Liver (tissue), 3 donors: ENCODE measurements around the gene GEMIN5.

ENCODE experiments used
- EGR1 ChIP-seq, 2 donors: IDR thresholded peaks; 2 replicates each; pipeline ENCODE4 v1.6.1; 2016 to 2018; ENCODE audit warnings: antibody characterized with exemption in 2 of 2, low read depth in 2 of 2
- RAD21 ChIP-seq, 2 donors: IDR thresholded peaks; 2 replicates each; pipeline ENCODE4 v1.6.1; 2016; ENCODE audit warnings: antibody characterized with exemption in 2 of 2, mild to moderate bottlenecking in 2 of 2
- RXRA ChIP-seq, 2 donors: IDR thresholded peaks; 2 replicates each; pipeline ENCODE4 v1.6.1; 2017 to 2018; ENCODE audit warnings: antibody characterized with exemption in 2 of 2, mild to moderate bottlenecking in 1 of 2
- SP1 ChIP-seq: IDR thresholded peaks from 2 replicates; pipeline ENCODE4 v1.6.1; 2018; ENCODE audit warnings: antibody characterized with exemption, mild to moderate bottlenecking
- TAF1 ChIP-seq: conservative IDR thresholded peaks from 2 replicates; pipeline ENCODE4 v1.6.1; 2016; ENCODE audit warnings: antibody characterized with exemption, mild to moderate bottlenecking
- YY1 ChIP-seq: IDR thresholded peaks from 2 replicates; pipeline ENCODE4 v1.6.1; 2016; ENCODE audit warnings: antibody characterized with exemption, mild to moderate bottlenecking
- TF ChIP-seq, protein P1 (sequence below): fragments of 150-350 bp; IDR thresholded peaks from 2 replicates; pipeline ENCODE4 v1.5.1; 2017; ENCODE audit warnings: improper control_type of control experiment, low read depth, low read length; ENCODE audit not compliant: missing input control
- TF ChIP-seq, protein P2 (sequence below): IDR thresholded peaks from 2 replicates; pipeline ENCODE4 v1.6.1; 2016; ENCODE audit warnings: antibody characterized with exemption, mild to moderate bottlenecking
- TF ChIP-seq, protein P3 (sequence below): IDR thresholded peaks from 2 replicates; pipeline ENCODE4 v1.6.1; 2016; ENCODE audit warnings: antibody characterized with exemption
- TF ChIP-seq, protein P4 (sequence below): IDR thresholded peaks from 2 replicates; pipeline ENCODE4 v1.6.1; 2016; ENCODE audit warnings: antibody characterized with exemption
- donor health status: healthy.
- donor health status: healthy.

DNA sequence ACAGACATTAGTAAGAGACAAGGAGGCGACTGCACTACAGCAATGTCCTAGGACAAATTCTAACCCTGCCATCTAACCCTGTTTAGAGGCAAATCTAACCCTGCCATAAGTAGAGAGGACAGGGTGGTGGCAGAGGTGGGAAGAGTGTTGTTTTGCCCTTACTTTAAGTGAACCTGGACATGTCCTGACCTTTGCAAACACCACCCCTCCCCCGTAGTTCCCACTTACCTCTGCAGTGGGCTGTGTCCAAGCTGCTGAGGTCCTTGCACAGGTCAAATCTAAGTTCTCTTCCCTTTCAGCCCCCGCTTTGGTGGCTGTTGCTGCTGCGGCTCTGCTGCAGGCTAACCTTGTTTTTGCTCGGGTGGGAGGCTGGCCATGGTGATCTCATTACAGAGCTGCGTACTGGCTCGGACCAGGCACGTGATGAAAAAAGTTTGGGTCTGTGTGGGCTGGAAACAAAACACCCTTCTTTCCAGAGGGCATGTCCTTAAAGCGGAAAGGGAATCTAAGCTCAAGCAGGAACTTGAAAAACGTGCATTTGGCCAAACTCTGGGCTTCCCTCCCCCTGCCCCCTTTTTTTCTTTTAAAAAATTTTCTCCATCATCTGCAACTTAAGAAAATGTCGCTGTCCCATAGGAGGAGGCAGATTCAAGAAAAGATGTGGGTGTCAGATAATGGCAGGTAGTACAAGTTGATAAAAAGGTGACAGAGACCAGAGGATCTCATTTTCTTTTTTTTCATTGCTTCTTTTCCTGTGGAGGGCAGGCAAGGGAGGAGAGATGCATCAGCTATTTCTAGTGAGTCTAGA is 87.6 kb downstream of the GEMIN5 start, which contains the start of gene FAXDC2:
- TF ChIP-seq, protein P1, sequence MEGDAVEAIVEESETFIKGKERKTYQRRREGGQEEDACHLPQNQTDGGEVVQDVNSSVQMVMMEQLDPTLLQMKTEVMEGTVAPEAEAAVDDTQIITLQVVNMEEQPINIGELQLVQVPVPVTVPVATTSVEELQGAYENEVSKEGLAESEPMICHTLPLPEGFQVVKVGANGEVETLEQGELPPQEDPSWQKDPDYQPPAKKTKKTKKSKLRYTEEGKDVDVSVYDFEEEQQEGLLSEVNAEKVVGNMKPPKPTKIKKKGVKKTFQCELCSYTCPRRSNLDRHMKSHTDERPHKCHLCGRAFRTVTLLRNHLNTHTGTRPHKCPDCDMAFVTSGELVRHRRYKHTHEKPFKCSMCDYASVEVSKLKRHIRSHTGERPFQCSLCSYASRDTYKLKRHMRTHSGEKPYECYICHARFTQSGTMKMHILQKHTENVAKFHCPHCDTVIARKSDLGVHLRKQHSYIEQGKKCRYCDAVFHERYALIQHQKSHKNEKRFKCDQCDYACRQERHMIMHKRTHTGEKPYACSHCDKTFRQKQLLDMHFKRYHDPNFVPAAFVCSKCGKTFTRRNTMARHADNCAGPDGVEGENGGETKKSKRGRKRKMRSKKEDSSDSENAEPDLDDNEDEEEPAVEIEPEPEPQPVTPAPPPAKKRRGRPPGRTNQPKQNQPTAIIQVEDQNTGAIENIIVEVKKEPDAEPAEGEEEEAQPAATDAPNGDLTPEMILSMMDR = no peak
- TF ChIP-seq SP1 (peak; percentile 68), TAF1 (no peak), RAD21 (IDR thresholded peaks at IDR 0.05) (no peak), YY1 (peak; percentile 57), EGR1 (IDR thresholded peaks at IDR 0.05; ENCODE audit: low read depth in 2 of 2) (peak in 1 of 2 donors; percentile 10), RXRA (IDR thresholded peaks at IDR 0.05) (peak; percentile 69 to 71)
- TF ChIP-seq, protein P2, sequence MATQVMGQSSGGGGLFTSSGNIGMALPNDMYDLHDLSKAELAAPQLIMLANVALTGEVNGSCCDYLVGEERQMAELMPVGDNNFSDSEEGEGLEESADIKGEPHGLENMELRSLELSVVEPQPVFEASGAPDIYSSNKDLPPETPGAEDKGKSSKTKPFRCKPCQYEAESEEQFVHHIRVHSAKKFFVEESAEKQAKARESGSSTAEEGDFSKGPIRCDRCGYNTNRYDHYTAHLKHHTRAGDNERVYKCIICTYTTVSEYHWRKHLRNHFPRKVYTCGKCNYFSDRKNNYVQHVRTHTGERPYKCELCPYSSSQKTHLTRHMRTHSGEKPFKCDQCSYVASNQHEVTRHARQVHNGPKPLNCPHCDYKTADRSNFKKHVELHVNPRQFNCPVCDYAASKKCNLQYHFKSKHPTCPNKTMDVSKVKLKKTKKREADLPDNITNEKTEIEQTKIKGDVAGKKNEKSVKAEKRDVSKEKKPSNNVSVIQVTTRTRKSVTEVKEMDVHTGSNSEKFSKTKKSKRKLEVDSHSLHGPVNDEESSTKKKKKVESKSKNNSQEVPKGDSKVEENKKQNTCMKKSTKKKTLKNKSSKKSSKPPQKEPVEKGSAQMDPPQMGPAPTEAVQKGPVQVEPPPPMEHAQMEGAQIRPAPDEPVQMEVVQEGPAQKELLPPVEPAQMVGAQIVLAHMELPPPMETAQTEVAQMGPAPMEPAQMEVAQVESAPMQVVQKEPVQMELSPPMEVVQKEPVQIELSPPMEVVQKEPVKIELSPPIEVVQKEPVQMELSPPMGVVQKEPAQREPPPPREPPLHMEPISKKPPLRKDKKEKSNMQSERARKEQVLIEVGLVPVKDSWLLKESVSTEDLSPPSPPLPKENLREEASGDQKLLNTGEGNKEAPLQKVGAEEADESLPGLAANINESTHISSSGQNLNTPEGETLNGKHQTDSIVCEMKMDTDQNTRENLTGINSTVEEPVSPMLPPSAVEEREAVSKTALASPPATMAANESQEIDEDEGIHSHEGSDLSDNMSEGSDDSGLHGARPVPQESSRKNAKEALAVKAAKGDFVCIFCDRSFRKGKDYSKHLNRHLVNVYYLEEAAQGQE = peak; percentile 10
- TF ChIP-seq, protein P3, sequence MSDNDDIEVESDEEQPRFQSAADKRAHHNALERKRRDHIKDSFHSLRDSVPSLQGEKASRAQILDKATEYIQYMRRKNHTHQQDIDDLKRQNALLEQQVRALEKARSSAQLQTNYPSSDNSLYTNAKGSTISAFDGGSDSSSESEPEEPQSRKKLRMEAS = peak; percentile 27
- TF ChIP-seq, protein P4, sequence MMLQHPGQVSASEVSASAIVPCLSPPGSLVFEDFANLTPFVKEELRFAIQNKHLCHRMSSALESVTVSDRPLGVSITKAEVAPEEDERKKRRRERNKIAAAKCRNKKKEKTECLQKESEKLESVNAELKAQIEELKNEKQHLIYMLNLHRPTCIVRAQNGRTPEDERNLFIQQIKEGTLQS = no peak
